ENCODE results near the gene TACC2.

Gene TACC2

DNA sequence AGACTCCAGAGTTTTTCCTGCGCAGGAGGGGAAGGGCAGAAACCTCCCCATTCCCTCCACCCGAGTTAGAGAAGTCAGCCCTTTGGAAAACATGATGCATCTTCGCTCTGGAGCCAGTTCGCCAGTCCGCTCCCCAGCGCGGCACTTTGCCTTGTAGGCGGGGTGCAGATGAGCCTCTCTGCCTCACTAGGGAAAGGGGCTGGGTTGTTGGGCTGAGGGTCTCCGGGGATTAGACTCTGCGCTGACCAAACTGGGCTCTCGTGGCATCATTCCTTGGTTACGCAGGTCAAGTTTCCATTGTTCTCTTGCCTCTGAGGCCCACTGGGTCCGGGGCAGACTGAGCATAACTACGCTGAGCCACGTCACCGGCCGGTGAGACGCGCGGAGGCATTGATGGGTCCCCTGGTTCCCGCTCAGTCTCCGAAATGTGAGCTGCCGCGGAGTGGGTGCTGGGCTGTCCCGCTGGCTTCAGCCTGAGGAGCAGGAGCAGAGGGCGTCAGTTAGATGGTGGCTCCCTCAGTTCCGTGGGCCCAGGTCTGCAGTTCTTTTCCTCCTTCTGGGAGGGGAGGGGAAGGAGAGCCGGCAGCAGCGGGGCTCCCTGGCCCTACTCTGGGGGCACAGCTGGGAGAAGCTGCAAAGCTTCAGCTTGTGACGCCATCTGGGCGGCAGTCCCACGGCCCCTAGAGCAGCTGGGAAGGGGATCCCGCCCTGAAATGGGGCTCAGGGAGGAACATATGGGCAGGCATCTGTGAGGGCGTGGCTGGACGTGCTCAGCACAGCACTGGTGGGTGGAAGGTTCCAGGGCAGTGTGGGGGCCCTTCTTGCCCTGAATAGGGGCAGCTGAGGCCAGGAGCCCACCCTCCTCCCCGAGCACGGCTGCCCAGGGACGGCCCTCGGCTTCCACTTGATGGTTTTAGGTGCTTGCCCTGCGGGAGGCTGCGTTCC is 160.9 kb downstream of the TACC2 start:
- peak; percentile 91 for DNase-seq

DNA sequence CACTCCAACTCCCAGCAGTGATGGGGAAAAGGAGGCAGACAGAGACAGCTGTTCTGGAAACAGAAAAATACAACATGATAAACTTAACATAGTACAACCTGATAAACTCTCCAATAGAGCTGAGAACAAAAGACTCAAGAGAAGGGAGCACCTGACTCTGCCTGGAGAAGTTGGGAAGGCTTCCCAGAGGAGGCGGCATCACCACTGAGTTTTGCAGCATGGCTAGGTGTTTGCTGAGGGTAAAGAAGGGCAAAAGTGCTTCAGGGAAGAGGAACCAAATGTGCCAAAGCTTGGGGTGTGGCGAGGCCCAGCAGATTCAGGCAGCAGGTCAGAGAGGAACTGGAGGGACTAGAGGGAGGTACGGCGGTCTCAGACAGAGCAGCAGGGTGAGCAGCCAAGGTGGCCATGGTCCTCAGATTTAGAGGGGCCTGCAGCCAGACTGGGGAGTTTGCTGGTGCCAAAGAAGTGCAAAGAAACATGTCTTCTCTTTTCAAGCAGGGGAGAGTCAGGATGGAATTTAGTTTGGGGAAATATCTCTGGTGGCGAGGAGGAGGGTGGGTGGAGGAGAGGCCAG is 162.2 kb downstream of the TACC2 start:
- no peak for DNase-seq

DNA sequence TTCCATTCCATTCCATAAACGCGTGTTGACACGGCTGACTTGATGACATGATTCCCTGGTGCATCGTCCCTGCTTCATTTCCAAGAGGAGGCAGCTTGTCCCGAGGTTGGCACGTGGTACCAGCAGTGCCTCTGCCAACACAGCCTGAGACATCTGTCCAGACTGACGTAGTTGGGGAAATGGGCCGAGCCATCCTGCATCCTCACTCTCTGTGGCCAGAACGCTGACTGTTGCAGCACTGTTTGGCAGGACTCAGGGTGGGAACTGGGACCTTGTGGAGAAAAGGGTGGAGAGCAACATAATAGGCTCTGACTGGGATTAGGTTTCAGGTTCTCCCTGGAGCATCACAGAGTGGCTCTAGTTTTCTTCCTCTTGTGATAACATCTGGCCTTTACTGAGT is 163.6 kb downstream of the TACC2 start:
- peak; percentile 92 for DNase-seq

DNA sequence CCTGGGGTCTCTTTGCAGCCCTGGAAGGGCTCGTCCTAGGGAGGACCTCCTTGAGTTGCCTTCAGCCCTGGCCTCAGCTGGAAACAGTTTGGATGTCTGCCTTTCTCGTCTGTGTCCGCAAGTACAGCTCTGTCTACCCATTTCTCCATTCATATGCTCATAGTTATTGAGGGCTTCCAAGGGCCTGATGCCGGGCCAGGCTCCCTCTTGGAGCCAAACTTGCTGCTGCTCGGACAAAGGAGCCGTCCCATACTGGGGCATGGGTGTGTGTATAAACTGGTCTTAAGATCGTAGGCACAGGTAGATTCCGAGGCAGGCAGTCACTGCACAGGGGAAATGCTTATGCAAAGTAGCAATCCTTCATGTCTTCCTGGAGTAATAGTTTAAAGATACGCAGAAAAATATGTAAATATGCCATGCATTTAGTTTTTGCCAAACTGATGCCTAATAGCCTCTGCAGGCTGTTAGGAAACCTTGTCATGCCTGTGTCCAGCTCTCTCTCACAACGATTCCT is 165.1 kb downstream of the TACC2 start:
- no peak for DNase-seq

DNA sequence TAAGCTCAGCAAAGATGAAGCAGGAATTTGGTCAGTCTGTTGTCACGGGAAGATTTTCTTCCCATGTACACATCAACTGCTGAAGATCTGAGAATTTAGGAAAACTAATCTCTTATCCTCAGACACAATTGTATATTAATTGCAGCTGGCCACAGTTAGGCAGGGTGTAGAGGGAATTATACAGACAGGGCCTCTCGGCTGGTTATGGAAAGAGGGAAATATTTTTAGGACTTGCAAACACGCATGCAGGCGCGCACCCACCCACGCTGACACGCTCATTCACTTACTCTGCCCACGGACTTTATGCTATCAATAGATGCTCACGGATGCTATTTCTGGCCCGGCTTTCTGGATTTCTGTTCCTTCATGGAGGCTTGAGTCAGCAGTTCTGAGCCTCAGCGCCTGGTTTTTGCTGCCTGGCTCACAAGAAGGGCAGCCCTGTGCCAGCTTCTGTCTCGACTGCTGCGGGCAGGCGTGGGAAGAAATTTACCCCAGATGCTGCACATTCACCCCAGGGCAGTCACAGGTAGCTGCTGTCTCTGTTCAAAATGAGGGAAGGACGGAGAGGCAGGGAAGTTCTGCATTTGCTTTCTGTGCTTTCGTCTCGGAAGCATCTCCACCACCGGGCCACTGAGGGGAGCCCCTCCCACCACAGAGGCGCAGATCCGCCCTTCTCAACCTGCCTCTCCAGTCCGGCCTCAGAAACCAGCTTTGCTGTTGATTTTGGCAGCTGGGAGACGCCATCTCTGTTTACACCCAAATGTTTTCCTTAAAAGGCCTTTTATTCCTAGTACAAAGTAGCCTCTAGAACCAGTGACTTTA is 165.8 kb downstream of the TACC2 start:
- peak; percentile 68 for DNase-seq

DNA sequence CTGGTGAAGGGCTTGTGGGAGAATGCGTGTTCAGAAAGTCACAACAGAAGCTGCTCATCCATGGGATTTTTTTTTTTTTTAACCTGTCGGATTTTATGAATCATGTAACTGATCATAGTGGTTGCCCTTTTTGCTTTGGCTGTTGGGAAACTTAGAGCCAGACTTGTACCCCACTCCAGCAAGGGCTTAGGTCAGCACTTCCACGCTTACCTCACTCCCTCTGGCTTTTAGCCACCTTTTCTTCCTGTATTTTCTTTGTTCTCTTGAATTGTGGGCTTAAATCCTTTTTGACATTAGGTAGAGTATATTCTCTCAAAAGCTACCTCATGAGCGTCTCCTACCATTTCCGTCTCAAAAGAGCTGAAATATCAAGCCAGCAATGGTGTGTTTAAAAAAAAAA is 168.5 kb downstream of the TACC2 start:
- no peak for DNase-seq

DNA sequence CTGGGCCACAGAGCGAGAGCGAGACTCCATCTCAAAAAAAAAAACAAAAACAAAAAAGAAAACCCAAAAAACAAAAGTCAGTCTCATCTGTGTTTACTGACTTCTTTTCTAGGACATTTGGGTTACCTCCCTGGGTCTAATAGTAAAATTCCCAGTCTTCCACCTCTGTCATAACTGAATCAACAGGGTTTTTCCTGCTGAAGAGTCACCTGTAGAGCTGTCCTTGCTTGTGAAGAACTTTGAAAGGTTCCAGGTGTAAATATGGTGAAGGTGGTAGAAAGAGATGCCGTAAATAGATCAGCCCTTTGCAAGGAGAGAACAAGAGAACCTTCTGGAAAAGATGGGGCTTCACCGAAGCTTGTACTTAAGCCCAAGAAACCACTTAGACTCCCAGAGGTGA is 169.4 kb downstream of the TACC2 start:
- no peak for DNase-seq

DNA sequence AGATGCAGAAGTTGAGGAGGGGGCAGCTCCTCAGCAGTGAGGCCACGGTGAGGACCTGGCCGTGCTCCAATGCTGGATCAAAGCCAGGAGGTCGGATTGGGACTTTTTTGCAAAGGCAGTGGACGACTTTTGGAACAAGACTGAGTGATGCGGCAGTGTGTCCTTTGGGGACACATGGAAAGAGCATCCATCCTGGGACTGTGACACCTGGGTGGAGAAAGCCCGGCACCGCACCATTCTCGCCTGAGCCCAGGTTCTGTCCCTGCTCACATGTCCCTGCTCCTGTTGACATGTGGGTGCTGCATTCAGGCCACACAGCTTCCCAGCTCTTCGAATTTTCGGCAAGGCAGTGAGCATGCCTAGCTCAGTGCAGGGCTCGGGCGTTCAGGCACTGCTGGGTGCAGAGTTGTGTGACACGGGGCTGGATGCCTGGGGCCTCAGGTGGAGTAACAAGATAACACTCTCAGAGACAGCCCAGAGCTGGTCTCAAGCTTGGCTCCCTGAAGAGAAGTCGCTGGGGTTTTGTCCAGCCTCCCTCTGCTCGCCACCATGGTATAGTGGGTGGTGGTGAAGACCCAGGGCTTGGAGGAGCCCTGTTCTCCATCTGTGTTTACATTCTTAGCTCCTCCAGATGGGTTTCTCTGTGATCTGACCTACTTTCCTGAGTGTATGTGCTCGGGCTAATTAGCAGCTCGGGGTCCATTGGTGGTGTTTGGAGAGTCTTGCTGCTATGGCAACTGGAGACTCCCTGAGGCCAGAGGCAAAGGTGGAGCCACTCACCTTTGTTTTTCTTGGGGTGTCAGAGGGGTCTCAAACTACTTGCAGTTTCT is 170.4 kb downstream of the TACC2 start:
- no peak for DNase-seq

DNA sequence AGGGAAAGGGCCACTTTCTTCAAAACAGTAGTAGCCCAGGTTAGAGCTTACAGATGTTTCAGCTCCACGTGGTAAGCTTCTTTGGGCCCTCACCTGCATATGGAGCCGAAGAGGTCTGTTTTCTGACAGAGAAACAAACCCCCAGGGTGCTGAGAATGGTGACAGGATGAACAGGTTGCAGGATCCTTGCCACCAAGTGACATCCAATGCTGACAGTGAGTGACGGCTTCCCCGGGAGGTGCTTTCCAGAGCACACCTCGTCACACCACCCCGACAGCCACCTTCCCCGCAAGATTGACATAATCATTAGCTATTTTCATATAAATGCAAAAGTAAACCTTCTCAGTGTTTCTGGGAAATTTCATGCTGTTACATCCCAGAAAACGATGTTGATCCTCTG is 172.8 kb downstream of the TACC2 start:
- DNase-seq: no peak

DNA sequence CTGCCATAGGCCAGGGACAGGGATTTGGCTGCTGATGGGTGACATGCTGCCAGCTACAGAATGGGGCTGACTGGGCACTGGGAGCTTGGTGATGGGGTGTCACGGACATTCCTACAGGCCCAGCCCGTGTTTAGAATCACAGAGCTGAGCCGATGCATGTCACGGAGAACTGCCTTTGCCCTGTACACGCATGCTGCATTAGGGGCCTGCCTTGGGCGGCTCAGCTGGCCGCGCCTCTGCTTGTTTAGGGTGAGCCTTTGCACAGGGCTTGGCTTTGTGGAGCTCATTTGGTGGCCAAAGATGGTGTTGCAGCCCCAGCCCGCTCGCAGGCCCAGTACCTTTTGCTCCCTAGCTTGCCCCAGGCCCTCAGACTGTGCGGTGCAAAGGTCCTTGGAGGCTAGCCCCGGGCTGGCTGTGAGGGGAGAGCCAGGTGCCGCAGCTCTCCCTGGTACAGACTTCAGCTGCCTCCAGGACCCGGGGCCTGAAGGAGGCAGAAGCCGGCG is 173.8 kb downstream of the TACC2 start:
- DNase-seq: no peak

DNA sequence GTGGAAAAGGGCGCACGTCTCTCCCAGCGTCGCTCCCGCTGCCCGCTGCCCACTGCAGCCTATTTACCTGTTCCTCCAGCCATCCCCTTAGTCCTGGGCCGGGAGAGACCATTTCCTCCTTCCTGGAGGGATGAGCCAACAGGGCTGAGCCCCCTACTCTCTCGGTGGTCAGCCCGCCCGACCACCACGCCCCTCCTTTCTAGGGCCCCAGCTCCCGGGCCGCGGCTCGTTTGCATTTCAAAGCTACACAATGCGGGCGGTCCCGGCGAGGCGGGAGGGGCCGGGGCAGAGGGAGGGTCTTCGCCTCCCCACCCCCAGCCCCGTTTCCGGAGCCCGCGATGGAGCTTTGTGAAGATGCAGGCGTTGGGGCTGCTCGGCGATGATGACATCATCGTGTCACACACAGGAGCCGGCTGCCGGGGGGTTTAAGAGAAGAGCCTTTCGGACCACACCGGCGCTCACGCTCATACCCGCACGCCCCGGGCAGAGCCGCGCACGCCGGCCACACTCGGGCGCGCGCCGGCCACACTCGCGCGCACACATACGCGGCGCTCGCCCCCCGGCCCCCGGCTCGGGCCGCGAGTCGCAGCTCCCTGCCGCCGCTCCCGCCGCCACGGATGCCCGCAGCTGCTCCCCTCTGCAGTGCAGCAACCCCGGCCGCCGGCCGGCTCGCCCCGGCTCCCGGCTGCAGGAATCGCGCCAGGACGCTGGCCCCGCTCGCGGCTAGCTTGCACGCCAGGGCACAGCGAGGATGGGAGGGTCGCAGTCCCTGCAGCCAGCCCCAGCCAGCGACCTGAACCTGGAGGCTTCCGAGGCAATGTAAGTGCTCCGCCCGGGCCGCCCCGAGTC is 174.4 kb downstream of the TACC2 start:
- DNase-seq: peak; percentile 72

DNA sequence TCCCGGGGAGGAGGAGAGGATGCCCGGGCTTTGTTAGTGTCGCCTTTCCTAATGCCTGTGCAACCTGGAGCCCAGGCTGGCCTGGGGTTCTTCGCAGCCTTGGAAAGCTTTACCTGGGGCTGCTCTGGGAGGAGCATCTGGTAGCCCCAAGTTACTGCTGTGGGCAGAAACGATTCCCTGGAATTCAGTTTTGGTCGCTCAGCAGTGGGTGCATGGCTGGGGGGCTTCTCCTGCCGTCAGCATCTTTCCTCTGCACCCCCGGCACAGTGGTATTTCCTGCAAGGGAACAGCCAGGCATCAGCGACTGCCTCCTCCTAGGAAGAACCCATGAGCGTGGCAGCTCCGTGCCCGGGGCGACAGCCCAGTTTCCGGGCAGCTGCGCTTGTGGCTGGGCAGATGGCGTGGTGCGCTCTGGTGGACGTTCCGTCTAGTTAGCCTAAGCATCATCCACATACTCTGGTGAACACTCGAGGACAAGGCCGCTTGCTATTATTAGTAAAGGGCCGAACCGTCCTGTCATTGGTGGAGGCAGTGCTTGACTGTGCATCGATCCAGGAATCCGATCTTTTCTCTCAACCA is 175.1 kb downstream of the TACC2 start:
- peak; percentile 75 for DNase-seq

DNA sequence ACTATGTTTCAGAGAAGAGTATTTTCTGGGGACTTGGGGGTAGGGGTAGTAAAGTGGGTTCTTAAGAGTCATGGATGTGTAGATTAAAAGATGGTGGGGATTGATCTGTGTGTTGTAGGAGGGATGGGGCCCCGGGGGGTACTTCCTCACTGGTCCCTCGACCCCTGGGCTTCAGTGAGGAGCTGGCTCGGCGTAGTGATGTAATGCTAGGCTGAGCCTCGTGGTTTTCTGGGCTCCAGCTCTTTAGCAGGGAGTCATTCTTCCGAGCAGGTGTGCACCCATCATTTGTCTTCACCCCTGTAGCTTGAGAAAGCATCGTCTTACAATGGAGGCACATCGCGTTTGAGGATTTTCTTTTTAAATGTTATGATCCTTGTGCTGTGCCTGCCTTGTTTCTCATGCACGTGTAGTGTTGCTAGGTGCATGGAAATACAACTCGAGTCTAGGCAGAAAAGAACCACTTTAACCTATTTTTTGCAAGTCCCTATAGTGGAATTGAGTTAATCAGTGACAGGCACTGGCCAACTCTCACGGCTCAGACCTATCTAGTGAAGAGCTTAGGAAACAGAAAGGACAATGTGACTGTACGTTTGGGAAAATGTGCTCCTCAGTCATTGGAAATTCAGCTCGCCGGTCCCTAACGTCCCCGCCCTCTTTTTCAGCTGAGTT is 176.0 kb downstream of the TACC2 start:
- no peak for DNase-seq

DNA sequence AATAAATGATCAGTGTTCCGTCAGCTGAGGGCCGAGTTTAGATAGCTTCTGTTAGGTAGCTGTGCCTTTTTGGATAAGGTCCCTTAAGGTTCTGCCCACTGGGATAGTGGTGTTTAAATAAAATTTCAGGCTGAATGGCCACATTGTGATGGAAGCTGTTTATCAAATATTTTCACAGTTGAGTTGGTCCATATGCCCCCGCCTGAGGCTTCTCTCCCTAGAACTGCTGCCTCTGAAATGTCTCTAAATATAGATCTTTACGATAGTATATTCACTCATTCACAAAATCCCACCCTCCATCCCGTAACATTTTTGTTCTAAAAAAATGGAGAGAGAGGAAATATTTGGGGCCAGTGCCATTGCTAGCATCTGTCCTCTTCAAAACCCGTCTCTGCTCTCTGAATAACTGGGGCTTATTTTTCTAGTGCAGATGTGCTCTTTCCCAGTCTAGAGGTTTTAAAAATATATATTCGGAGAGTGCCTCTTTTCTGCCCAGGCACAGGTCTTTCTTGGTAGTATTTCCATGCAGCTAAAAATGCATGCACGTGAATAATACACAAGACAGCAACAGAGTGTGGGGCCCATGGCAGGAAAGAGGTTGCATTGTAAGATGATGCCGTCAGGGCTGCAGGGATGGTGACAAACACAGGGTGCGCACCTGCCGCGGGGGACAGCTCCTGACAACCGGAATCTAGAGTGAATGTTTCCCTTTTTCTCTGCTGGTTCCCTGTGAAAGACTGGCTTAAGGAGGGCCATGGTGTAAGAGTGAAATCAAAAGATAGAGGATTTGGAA is 176.7 kb downstream of the TACC2 start:
- DNase-seq: no peak

DNA sequence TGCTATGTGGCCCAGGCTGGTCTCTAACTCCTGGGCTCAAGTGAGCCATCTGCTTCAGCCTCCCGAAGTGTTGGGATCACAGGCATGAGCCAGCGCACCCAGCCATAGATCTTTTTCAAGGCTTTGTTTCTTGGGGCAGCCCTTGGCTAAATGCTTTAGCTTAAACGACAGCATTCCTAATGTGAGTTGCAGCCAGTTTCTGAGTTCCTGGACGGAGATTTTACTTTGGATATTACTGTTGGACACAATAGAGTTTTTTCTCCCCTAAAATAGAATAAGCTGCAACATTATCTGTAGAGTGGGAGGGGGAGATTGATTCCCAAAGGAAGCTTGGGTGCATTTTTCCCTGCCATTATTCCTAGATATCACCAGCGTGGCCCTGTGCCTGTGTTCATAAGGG is 179.1 kb downstream of the TACC2 start:
- no peak for DNase-seq

DNA sequence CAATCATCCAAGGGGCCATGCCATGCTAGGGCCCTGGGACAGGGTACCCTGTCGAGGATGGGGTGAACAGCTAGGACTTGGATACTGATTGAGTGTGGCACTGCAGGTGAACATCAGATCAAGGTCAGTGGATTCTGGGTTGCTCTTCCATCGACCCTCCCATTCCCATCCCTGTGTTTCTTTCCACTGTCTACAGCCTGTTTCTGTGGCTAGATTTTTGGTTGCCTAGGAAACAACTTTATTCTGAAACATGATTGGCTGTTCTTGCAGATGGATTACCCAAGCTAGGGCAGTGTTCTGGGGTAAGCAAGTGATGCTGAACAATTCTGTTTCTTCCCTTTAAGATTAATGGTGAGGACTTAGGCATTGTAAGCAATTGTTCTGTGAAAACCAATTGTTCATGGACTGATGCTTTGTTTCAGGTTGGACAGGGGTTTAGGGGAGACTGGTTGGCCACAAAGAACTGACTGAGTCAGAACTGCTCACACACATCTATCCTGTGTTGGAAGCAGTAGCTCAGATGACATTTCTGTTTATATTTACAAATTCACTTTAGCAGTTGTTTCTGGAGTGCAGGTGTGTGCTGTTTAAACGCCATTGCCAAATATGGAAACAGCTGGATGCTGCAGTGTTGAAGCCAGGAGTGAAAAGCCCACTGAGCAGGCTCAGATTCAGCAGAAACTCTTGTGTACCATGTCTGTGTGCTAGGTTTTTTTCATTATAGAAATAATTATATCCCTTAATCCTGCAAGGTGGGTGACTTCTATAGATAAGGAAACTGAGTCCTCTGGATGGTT is 179.8 kb downstream of the TACC2 start:
- no peak for DNase-seq

DNA sequence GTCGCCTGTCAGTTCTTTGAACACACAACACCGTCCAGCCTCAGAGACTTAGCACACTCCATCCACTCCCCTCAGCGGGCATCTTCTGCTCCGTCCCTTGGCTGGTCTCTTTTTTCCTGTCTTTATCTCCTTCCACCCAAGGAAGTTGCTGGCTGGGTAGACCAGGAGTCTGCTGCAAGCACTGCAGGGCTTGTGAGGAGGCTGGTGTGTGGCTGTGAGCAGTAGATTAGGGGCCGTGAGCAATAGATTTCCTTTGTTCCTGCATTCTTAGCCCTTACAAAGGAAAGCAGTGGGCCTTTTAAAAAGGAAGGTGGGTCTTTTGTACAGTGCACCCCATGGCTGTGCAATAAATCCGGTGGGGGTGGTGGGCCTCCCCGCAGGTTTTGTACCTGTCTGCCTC is 181.8 kb downstream of the TACC2 start:
- no peak for DNase-seq

DNA sequence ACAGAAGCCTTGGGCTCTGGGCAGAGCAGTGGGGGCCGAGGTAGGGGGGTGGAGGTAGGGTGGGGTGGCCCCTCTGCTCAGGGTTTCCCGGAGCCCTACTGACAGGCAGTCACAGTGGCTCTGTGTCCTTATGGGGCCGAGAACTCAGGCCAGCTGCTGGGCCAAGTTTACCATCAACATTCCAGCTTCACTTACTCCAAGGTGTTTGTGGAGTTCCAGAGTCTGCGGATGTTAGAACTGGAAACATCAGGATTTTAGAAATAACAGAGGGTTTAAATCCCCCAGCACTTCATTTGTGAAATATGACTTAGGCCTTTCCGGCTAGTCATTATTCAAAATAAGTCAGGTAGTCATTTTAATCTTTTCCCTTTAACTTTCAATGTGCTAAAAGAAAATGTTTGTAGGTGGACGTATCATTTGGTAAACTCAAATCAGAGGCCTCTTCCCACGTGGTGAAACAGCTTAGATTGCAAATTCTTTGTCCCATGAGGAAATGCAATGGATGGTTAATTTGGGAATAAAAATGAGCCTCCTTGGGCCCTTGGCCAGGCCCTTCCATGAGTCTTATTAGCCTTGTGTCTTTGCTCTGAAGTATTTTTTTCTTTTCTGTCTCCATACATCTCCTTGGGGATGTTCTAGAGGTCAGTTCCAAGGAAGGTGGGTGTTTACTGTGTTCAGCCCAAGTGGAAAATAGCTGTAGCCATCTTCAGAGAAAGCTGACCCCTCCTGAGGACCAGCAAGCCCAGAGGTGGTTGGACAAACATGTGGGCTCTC is 182.5 kb downstream of the TACC2 start:
- DNase-seq: no peak

Measured in right hindlimb (tissue), 1 donor.